GM19239 (cell line): ENCODE data around the gene COL1A2.

Source experiments
- DNase-seq: peaks from one replicate; pipeline ENCODE4 v3.0.0; 2011; ENCODE audit warnings: low spot score; ENCODE audit not compliant: insufficient read length
- FAIRE-seq: peaks from 2 replicates; lab custom pipeline; 2011; peaks lifted over from hg19 to GRCh38; lab: Jason Lieb, UNC

Gene COL1A2

DNA sequence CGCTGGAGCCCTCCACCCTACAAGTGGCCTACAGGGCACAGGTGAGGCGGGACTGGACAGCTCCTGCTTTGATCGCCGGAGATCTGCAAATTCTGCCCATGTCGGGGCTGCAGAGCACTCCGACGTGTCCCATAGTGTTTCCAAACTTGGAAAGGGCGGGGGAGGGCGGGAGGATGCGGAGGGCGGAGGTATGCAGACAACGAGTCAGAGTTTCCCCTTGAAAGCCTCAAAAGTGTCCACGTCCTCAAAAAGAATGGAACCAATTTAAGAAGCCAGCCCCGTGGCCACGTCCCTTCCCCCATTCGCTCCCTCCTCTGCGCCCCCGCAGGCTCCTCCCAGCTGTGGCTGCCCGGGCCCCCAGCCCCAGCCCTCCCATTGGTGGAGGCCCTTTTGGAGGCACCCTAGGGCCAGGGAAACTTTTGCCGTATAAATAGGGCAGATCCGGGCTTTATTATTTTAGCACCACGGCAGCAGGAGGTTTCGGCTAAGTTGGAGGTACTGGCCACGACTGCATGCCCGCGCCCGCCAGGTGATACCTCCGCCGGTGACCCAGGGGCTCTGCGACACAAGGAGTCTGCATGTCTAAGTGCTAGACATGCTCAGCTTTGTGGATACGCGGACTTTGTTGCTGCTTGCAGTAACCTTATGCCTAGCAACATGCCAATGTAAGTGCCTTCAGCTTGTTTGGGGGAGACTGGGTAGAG, at the start of gene COL1A2:
Gene COL1A2, plus strand, starts transcription at position 459 of the 704 bp plus-strand sequence. Its CDS starts 137 bp downstream, at position 596.
- DNase-seq (no peak), FAIRE-seq (no peak)

DNA sequence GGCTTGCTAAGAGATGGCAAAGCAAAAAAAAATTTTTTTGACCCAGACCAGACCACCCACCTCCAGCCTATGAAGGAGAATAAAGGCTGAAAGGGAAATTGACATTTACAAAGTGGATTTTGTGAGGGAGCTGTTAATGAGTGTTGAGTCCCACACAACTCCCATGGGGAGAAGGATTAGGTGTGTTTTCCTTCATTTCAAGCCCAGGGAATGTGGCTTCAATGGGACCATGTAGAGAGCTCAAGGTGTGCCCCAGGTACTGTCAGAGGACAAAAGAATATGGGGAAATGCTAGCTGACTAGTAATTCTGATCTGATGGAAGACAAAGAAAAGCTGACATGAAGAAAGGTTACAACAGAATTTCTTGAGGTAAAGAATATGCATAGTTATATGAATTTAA, 48.8 kb upstream of the COL1A2 start:
- no peak for FAIRE-seq
- no peak for DNase-seq

DNA sequence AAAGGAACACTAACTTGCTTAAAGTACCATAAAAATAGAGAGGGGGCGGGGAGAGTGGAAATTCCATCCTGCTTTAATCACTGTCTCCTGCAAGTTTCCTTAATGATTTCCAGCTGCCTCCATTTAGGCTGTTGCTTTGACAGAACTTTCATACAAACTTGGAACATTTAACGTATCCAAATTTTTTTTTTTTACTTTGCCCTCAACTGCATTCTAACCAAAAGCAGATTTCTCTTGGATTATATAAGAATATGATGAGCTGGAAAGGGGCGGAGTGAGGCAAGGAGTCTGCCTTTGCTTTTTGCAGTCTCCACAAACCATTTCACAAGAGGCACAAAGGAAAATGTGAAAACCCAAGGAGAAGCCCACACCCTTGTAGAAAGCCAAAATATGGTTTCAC, 46.6 kb upstream of the COL1A2 start:
- FAIRE-seq (no peak), DNase-seq (no peak)

DNA sequence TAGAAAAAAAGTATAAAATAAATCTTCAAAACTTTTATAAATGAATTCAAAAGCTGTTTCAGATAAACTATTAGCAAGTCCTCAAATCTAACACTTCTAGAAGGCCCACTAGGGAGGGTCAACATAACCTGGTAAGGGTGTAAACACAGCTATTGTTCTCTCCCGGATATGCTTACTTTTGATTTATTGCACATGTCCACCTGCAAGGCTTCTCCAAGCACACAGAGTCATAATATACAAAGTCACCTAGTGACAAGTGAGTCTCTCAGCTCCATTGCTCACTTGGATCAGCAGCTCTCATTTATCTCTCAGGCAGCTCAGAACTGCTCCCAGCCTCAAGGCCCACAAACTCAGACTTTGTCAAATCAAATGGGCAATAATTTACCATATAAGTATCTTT, 44.0 kb upstream of the COL1A2 start:
- DNase-seq (no peak), FAIRE-seq (no peak)

DNA sequence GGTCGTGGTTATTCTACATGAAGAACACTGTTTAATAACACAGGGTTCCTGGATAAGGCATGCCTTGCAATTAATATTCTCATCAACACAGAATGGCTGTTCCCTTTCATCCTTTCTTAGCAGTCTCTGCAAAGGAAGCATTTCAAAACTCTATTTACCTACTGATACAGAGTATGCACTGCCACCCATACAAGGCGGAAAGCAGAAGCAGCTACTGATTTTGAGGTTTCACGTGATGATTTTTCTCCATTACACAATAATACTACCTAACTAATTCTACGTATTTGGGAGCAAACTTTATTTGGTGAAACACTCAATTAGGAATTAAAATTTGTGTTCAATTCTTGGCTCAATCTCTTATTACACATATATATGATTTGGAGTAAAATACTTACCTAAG, 43.0 kb upstream of the COL1A2 start:
- DNase-seq (no peak), FAIRE-seq (no peak)

DNA sequence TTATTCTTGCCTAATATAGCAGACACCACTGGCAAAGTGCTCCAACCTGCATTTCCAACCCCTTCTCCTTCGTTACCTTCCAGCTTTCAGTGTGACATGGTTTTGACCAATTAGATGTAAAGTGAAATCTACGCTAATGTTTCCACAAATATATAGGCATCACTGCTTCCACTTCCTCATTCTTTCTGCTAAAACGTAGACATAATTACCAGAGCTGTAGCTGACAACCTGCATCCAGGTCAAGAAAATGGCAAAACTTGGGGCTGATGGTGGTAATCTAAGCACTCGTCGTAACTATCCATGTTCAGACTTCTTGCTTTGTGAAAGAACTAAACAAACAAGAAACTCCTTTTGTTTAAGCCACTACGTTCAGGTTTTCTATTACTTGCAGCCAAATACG, 41.8 kb upstream of the COL1A2 start:
- FAIRE-seq (no peak), DNase-seq (no peak)

DNA sequence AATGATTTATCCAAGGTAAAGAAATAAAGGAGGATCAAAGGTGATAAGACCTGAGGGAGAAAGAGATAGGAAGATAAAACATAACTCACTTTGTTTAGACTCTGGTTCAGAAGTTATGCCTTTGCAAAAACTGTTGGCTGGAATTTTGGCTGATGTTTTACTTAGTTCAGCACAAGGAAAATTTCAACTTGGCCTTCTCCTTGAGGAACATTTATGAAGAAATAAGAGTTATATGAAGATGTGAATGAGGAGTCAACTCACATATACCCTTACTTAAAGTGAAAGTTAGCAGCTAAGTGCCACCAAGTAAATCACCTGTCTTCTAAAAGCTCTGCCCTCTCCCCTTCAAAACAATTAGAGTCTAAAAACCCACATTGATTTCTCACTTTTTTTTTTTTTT, 39.7 kb upstream of the COL1A2 start:
- no peak for DNase-seq
- no peak for FAIRE-seq

DNA sequence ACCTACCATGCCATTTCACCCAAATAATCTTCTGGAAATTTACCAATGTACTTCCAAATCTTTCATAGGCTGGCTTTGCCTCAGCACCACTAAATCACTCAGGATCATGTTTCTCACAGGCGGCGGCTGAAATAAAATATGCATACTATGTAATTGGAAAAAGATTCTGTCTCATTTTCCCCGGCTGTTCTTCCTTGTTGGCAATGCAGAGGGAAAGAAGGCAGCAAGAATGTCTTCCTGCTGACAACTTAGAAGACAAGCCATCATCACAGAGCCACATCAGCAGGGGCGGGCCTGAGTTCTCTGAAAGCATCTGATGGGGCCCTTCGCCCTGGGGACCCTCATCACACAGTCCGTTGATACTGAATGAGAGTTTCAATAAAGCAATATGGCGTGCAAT, 39.2 kb upstream of the COL1A2 start:
- FAIRE-seq (no peak), DNase-seq (no peak)

DNA sequence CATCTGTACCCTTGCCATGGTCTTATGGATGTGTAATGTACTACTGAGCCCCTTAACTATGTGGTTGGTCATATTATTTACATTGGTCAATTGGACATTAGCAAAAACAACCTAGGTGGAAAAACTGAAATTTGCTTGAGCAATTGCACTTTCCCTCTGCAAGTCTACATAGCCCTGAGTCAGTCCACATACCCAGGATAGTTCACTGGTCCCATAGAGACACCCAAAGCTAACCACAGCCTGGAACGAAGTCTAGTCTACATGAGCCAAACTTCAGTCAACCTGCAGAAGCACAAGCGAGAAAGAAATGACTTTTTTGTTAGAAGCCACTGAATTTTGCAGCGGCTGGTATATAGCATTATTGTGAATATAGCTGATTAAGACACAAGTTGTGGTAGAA, 37.6 kb upstream of the COL1A2 start:
- no peak for DNase-seq
- no peak for FAIRE-seq

DNA sequence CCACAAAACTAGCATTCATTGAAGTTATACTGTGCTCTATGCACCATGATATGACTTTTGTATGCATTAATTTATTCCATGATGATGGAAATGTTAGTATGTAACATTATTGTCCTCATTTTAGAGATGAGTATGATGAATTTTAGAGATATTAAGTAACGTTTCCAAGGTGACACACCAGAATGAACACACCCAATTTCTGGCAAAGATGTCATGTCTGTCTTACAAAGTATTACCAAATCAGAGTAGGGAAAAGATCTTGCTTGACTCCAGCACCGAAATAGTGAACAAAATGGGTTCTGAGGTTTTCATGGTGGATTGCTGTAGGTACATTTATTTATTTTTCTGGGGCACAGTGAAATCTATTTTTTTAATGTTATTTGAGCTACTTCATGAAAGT, 33.8 kb upstream of the COL1A2 start:
- DNase-seq = no peak
- FAIRE-seq = no peak

DNA sequence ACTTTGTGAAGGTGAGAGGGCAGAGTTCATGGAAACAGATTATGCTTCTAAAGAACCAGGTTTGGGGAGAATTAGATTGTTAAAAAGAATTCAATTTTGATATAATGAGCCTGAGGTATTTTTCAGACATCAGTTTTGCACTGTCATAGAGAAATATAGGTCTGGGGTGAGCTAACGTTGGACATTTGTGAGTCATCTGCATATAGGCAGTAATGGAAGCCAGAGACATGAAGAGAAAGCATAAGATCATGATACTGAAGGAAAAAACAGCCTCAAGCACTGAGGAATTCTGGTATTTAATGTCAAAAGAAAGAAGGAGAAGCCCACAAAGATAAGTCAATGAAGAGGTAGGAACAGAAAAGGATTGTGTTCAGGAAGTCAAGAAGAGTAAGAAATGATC, 32.4 kb upstream of the COL1A2 start:
- no peak for FAIRE-seq

DNA sequence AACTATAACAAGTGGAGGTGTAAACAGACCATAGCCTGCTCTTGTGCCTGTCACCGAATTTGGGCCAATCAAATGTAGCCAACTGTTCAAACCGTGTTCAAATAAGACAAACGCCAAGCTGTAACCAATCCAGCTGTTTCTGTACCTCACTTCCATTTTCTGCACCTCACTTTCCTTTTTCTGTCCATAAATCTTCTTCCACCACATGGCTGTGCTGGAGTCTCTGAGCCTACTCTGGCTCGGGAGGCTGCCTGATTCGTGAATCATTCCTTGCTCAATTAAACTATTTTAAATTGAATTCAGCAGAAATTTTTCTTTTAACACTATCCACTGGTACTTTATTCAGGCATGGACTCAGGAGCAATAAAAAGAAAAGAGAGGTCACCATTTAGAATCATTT, 29.9 kb upstream of the COL1A2 start:
- DNase-seq = no peak
- no peak for FAIRE-seq

More for the DNA sequence above, 32.4 kb upstream of the COL1A2 start:
- no peak for DNase-seq

DNA sequence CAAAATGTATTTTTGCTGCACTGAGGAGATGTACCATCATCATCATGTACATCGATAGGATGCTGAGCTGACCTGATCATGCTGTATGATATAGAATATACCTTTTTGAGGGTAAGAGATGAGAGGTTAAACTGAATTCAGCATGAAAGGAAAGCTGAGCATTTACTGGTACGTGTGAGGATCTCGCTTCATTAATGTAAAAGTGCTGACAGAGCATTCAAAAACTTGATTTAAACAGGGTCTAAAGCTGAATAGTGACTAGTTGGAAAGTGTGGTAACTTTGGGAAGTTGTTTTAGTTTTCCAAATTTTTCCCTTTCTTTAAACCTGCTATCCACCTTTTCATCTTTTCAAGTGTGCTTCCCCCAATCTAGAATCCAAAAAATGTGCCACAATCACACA, 28.5 kb upstream of the COL1A2 start:
- DNase-seq (no peak), FAIRE-seq (no peak)

DNA sequence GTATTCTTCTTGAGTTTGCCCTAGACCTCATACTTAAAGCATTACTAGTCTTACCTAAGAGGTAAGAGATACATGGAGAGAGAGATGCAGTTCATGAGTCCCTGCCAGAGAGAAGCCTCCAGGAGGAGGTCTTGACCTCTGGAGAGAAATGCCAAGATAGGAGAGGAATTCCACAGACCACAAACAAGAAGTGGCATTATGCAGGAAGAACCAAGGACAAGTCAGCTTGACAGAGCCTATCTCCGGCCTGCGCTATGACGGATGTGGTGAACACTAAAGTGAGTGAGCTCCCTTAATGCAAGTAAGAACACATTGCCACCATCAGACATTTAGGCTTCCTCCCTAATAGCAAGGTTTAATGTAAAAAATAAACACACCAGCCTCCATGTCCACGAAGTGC, 27.9 kb upstream of the COL1A2 start:
- DNase-seq (no peak), FAIRE-seq (no peak)

DNA sequence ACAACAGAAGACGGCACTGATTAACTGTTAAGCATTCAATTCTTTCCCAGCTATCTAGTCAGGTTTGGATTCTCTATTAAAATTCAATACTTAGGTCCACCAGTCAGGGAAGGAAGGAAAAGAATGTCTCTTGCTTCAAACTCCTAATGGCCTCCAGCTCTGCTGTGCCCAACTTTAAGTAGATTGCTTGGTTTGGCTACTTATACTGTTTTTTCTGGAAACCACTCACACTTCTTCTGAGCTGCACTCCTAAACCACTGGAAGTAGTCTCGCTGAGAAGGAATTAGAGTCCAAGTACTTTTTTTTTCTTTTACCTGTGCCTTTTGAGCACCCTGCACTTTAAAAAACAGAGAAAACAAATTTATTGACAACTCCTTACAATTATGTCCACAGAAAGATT, 26.7 kb upstream of the COL1A2 start:
- DNase-seq (no peak), FAIRE-seq (no peak)

DNA sequence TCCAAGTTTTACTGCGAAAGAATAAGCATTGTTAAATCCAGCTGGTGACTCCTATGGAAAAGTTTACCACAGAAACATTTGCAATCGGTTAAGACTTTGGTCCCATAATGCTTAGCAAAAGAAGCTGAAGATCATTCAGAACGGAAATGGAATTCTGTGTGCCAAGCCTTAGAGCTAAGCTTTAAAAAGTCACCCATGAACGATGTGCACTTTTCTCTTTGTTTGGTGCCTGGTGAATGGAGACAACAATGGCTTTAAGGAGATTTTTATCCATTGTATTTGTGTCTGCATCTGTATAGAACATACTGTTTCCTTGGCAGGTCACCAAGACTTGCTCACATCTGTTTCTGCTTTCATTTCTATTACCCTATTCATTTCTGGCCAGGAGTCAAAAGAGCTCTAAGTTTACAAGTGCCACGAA, 26.3 kb upstream of the COL1A2 start:
- DNase-seq = no peak
- no peak for FAIRE-seq

DNA sequence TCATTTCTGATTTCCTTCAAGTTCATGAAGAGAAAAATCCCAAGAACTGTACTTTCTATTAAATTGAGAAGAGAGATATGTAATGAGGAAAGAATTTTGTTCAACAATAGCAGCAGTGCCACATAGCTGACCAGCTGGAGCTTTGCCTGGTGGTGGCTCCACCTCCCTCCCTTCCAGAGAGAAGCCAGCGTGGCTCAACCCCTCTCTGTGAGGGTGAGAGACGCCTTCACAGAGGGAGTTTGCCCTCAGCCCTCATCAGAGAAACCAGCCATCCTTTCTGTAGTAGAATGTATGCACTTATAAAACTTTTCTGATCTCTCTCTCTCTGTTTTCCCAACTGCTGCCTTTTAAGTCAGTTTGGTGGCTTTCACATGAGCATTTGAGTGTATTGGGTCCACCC, 20.5 kb upstream of the COL1A2 start:
- FAIRE-seq = no peak

DNA sequence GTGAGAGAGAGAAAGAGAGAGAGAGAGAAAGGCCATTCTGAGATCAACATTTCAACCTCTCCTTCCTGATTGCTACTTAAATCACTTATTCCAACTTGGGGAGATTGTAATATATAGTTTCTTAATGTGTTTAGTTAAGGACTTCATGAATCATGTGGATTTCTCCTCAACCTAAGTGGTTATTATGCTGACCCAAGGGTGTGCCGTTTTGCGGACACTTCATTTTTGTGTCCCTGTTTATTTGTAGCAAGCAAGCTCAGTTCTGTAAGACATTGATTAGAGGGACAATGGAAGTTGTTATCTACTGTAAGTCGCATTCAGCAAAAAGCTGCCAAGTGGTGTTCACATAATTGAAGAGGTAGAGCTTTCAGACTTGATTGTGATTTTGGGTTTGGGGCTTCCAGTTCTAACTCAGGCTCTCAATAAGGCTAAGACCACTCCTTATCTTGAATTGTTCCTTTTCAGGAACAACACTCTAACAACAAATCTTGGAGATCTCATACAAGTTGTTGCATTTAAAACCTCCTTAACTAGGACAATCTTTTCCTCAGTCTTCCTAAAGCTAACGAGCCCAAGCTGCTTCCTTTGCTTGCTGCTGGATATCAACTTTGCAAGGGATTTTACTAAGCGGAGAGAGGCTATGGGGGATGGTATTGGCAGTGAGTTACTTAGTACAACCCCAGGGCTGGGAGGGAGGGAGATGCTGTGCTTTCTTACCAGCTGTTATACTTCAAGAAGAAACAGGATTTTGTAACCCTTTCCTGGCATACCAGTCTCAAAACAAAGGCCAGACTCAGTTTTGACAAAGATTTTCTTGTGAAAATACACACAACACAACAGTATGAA, 19.8 kb upstream of the COL1A2 start:
- DNase-seq = no peak
- no peak for FAIRE-seq

More for the DNA sequence above, 20.5 kb upstream of the COL1A2 start:
- DNase-seq = no peak

DNA sequence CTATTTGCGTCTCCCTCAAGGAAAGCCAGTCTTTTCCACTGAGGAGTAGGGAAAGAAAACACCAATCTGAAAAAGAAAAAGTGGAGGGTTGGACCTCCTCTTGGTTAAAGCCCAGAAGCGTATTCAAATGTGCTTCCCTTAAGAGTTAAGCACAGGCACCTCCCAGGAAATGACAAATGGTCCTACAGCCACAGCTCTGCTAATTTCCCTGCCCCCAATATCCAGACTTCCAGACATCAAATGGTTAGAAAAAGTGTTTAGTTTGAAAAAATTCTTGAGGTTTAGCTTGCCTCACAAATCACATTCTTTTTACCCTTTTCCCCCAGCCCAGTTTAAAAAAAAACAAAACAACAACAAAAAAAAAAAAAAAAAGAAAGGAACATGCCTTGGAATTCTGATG, 19.0 kb upstream of the COL1A2 start:
- no peak for FAIRE-seq
- no peak for DNase-seq

DNA sequence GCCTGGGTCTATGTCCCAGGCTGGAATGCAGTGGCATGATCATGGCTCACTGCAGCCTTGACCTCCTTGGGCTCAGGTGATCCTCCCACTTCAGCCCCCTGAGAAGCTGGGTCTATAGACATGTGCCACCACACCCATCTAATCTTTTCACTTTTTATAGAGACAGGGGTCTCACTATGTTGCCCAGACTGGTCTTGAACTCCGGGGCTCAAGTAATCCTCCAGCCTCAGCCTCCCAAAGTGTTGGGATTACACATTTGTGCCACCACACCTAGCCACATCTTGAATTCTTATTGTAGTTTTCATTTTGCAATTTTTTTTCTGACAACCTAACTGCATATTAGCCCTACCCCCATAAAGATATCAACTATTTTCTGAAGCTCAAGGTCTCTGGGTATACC, 18.4 kb upstream of the COL1A2 start:
- DNase-seq = no peak
- FAIRE-seq = no peak

DNA sequence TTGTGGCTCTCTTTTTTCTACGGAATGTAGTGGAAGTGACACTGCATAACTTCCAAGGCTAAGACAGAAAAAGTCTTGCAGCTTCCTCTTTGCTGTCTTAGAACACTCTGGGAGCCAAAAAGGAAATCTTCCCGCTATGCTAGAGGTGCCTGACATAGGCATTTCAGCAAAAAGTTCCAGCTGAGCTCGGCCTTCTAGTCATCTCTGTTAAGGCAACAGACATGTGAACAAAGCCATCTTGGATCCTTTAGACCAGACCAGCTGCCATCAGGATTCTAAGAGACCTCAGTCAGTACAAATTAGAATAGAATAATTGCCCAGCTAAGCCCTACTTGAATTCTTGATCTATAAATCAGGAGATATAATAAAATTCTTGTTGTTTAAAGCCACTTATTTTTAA, 16.3 kb upstream of the COL1A2 start:
- no peak for FAIRE-seq
- no peak for DNase-seq

DNA sequence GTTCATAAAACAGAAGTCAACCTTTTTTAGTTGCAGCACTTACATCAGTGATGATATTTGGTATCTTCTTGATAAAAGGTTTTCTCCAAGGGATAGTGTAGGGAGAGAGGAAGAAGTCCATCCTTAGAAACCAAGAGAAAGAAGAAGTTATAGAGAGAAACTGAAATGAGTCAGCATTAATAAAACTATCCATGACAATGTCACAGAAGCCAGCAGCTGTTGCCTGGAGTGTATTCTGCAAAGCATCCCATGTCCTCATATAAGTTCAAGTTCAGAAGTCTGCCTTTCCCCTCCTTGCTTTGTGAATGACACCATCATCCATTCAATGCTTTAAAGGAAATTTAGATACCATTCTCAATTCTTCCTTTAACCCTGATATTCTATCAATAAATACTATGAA, 14.4 kb upstream of the COL1A2 start:
- FAIRE-seq (no peak), DNase-seq (no peak)
